ENCODE results near the gene NTPCR.

DNA sequence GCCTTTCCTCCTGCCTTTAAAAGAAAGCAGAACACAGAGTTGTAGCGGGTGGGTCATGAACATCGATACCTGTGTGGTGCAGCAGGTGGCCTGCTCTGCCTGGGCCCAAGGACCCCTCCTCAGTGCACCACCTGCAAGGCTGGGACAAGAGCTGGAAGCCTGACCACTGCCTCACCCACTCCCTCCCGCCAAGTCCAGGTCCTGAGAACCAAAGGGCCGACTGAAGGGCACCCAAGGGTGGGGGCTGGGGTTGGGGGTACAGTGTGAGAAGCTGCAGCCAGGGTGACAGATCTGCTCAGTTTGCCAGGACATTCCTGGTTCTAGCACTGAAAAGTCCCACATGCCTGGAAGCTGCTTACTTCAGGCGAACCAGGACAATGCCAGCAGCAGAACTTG lies 36.1 kb downstream of the NTPCR start:
- TF ChIP-seq CTCF (tag by site-specific recombination; IDR thresholded peaks at IDR 0.05) (no peak), BCL11A (tag by site-specific recombination; IDR thresholded peaks at IDR 0.05; ENCODE audit: low read depth) (no peak), ZNF341 (tag by site-specific recombination; IDR thresholded peaks at IDR 0.05; ENCODE audit: low read depth) (no peak), ZNF112 (tag by site-specific recombination; IDR thresholded peaks at IDR 0.05) (no peak), ZNF639 (tag by site-specific recombination; IDR thresholded peaks at IDR 0.05) (no peak), ZNF549 (tag by site-specific recombination; IDR thresholded peaks at IDR 0.05) (no peak), EGR2 (tag by site-specific recombination; IDR thresholded peaks at IDR 0.05; ENCODE audit: low read depth) (no peak)

All from HEK293 (cell line).